PC-3 (cell line): ENCODE measurements around the gene VAV3. TPM values are rescaled to one million over a fixed set of nuclear protein-coding genes. Genes with fewer than 3 reads are reported as not detected.

Source experiments
- ATAC-seq: fragments of 200-7000 bp; cut with Tn5 transposase; 2 replicates; pipeline ENCODE4 v1.9.1; 2020; ENCODE audit warnings: mild to moderate bottlenecking, moderate library complexity
- BruUV-seq: library from RNA; stranded (reverse); fragments of 400-500 nt; replicated peaks from 2 replicates; lab custom pipeline; 2021; lab: Mats Ljungman, UMichigan
- CTCF ChIA-PET: fragments of 300-600 bp; sonication (Branson Sonifier 250); formaldehyde crosslinking; loops from one replicate; lab custom pipeline; 2022; ENCODE audit warnings: antibody characterized with exemption; lab: Charles Lee
- POLR2A ChIA-PET: fragments of 300-600 bp; sonication (Branson Sonifier 250); formaldehyde crosslinking; loops from one replicate; lab custom pipeline; 2022; ENCODE audit warnings: antibody characterized with exemption; ENCODE audit not compliant: unreplicated experiment; lab: Charles Lee
- DNase-seq: peaks from one replicate; pipeline ENCODE4 v3.0.0-alpha.2; 2015
- H2AFZ ChIP-seq: fragments of 300-600 bp; sonication (generic); 2 replicates; pipeline ENCODE4 v1.6.0; 2016; ENCODE audit warnings: antibody characterized with exemption, low read length
- H3F3A ChIP-seq: fragments of 300-600 bp; sonication (generic); one replicate; pipeline ENCODE4 v1.6.0; 2017; ENCODE audit warnings: antibody characterized with exemption, low read length, control low read depth, mild to moderate bottlenecking; ENCODE audit not compliant: unreplicated experiment
- H3K27ac ChIP-seq: fragments of 300-600 bp; sonication (generic); 2 replicates; pipeline ENCODE4 v1.5.1; 2016; ENCODE audit warnings: mild to moderate bottlenecking, low read length
- H3K27me3 ChIP-seq: fragments of 300-600 bp; sonication (generic); 2 replicates; pipeline ENCODE4 v1.6.1; 2016; ENCODE audit warnings: low read length, mixed read lengths
- H3K36me3 ChIP-seq: fragments of 300-600 bp; sonication (generic); 2 replicates; pipeline ENCODE4 v1.6.1; 2016; ENCODE audit warnings: low read depth, mixed run types, low read length, mixed read lengths
- H3K4me1 ChIP-seq: fragments of 300-600 bp; sonication (generic); 2 replicates; pipeline ENCODE4 v1.5.1; 2016; ENCODE audit warnings: low read length; ENCODE audit not compliant: insufficient read depth
- H3K4me2 ChIP-seq: fragments of 300-600 bp; sonication (generic); 2 replicates; pipeline ENCODE4 v1.6.0; 2016; ENCODE audit warnings: low read length
- H3K4me3 ChIP-seq: fragments of 300-600 bp; sonication (generic); 2 replicates; pipeline ENCODE4 v1.5.1; 2016; ENCODE audit warnings: mild to moderate bottlenecking, low read length, mixed read lengths
- H3K79me2 ChIP-seq: fragments of 300-600 bp; sonication (generic); 2 replicates; pipeline ENCODE4 v1.6.1; 2017; ENCODE audit warnings: low read length, mixed read lengths
- H3K9ac ChIP-seq: fragments of 300-600 bp; sonication (generic); 2 replicates; pipeline ENCODE4 v1.6.0; 2016; ENCODE audit warnings: mild to moderate bottlenecking, low read length
- H3K9me2 ChIP-seq: fragments of 300-600 bp; sonication (generic); replicated peaks from 2 replicates; pipeline ENCODE4 v1.6.1; 2016; ENCODE audit warnings: mixed run types, low read length, mixed read lengths
- H3K9me3 ChIP-seq: fragments of 300-600 bp; sonication (generic); 2 replicates; pipeline ENCODE4 v1.6.1; 2016; ENCODE audit warnings: low read length, mixed read lengths
- H4K20me1 ChIP-seq: fragments of 300-600 bp; sonication (generic); 2 replicates; pipeline ENCODE4 v1.6.1; 2016; ENCODE audit warnings: low read length, mixed read lengths
- EZH2 ChIP-seq: fragments of 300-600 bp; sonication (generic); IDR thresholded peaks from one replicate; pipeline ENCODE4 v1.6.1; 2017; ENCODE audit warnings: antibody characterized with exemption, mild to moderate bottlenecking, low read length; ENCODE audit not compliant: unreplicated experiment
- EZH2phosphoT487 ChIP-seq: fragments of 300-600 bp; sonication (generic); IDR thresholded peaks from 2 replicates; pipeline ENCODE4 v1.6.1; 2018; ENCODE audit warnings: mild to moderate bottlenecking, antibody characterized with exemption, low read length, borderline replicate concordance
- intact Hi-C: fragments of 100-400 bp; cut with micrococcal nuclease; formaldehyde crosslinking; loops from 2 replicates; pipeline ENCODE4 v1.9.0; 2023
- total RNA-seq: library from RNA; depleted of rRNA; stranded (reverse); fragments of >200 nt; gene quantifications from 2 replicates; pipeline ENCODE4 v1.2.3, GENCODE V29; 2014
- TF ChIP-seq, protein P1 (sequence below): fragments of 300-600 bp; sonication (generic); conservative IDR thresholded peaks from 2 replicates; pipeline ENCODE4 v1.5.1; 2017; ENCODE audit warnings: antibody characterized with exemption, low read depth, mild to moderate bottlenecking, low read length

Gene VAV3
- total RNA-seq, 1 experiment from 2014 or later, result 0.73 TPM

DNA sequence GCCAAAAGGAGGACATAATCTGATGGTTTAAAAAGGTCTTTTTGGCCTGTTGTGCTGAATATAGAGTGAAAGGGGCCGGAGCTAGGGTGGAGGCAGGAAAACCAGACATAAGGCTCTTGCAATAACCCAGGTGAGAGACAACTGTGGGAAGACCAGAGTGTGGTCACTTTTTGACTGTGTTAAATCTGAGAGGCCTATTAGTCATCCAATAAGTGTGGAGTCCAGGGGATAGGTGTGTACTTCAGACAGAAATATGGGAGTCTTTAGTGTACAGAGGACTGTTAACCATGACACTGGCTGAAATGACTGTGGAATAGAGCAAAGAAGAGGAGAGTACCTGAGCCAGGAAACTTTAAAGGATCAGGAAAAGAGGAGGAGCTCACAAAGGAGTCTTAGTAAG, 89.3 kb downstream of the VAV3 start:
- Histone ChIP-seq H3K36me3 (no peaks in the 10 kb centered on the region), H3K9ac (no peak overlapping the region), H3K9me2 (no peaks in the 10 kb centered on the region), H3K4me3 (no peak overlapping the region), H3K79me2 (no peaks in the 10 kb centered on the region), H3K27me3 (no peaks in the 10 kb centered on the region), H3K9me3 (no peaks in the 10 kb centered on the region), H3K27ac (no peak overlapping the region), H3K4me1 (no peaks in the 10 kb centered on the region), H4K20me1 (no peaks in the 10 kb centered on the region), H3K4me2 (no peak overlapping the region), H3F3A (no peaks in the 10 kb centered on the region), H2AFZ (no peak overlapping the region)
- POLR2A ChIA-PET, result interaction anchor here (0.6 kb wide), 1 partner anchor 1044 kb away, joined by 3 read pairs; no protein-coding TSS in a partner anchor
- CTCF ChIA-PET, result no interaction called here
- TF ChIP-seq EZH2phosphoT487, result no peak
- TF ChIP-seq, protein P1, sequence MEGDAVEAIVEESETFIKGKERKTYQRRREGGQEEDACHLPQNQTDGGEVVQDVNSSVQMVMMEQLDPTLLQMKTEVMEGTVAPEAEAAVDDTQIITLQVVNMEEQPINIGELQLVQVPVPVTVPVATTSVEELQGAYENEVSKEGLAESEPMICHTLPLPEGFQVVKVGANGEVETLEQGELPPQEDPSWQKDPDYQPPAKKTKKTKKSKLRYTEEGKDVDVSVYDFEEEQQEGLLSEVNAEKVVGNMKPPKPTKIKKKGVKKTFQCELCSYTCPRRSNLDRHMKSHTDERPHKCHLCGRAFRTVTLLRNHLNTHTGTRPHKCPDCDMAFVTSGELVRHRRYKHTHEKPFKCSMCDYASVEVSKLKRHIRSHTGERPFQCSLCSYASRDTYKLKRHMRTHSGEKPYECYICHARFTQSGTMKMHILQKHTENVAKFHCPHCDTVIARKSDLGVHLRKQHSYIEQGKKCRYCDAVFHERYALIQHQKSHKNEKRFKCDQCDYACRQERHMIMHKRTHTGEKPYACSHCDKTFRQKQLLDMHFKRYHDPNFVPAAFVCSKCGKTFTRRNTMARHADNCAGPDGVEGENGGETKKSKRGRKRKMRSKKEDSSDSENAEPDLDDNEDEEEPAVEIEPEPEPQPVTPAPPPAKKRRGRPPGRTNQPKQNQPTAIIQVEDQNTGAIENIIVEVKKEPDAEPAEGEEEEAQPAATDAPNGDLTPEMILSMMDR, result no peak
- TF ChIP-seq EZH2, result no peak
- peak; percentile 40 for DNase-seq
- BruUV-seq, result no TSS peak
- peak; percentile 73 for ATAC-seq
- intact Hi-C loops, result no loop called here

GRCh38 chr1:107874221-107874620, 90.8 kb downstream of the VAV3 start:
- TF ChIP-seq EZH2phosphoT487 (no peak), EZH2 (no peak)
- TF ChIP-seq, protein P1, result no peak
- intact Hi-C loops, result no loop called here
- Histone ChIP-seq H3K27me3 (no peaks in the 10 kb centered on the region), H3K27ac (no peak overlapping the region), H4K20me1 (no peaks in the 10 kb centered on the region), H3F3A (no peaks in the 10 kb centered on the region), H3K9me3 (no peaks in the 10 kb centered on the region), H3K9ac (no peak overlapping the region), H3K36me3 (no peaks in the 10 kb centered on the region), H3K4me1 (no peaks in the 10 kb centered on the region), H3K4me3 (no peak overlapping the region), H3K4me2 (no peak overlapping the region), H3K79me2 (no peaks in the 10 kb centered on the region), H3K9me2 (no peaks in the 10 kb centered on the region), H2AFZ (no peak overlapping the region)
- DNase-seq, result no peak
- ATAC-seq, result no peak
- ChIA-PET POLR2A (no interaction called here), CTCF (no interaction called here)
- no TSS peak for BruUV-seq

DNA sequence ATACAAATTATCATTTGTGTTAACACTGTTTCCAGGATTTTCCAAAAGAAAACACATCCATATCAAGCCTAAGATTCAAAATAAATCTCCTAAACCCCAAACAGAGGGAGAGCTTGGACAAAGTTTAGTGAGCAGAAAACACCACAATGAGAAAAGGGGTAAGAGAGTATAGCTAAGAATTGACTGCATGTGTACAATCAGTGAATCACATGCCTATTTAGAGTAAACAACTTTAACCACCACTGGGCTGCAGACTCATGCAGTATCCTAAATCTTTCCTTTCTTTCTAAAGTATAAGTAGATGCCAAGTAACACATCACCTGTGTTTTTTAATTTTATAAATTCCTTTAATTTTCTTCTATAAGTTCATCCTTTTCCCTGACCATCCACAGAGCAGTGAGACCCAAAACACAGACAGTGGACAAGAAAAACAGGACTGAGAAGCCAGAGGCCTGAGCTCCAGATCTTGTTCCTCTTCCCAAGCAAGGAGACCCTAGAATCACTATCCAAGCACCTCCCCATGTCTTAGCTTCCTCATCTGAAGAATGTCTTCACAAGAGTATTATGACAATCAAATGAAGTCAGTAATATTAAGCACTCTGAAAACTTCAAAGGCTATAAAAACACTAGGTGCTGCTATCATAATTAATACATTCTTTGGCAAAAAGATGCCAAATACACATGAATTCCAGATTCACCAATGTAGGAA, 93.1 kb downstream of the VAV3 start:
- Histone ChIP-seq H3K9ac (no peak overlapping the region), H3K79me2 (no peaks in the 10 kb centered on the region), H3K9me3 (no peaks in the 10 kb centered on the region), H3K9me2 (no peaks in the 10 kb centered on the region), H2AFZ (no peak overlapping the region), H3K27me3 (no peaks in the 10 kb centered on the region), H3K36me3 (no peaks in the 10 kb centered on the region), H3K4me3 (no peak overlapping the region), H3K27ac (no peak overlapping the region), H3K4me2 (no peak overlapping the region), H3K4me1 (no peaks in the 10 kb centered on the region), H4K20me1 (no peaks in the 10 kb centered on the region), H3F3A (no peaks in the 10 kb centered on the region)
- ChIA-PET POLR2A (no interaction called here), CTCF (no interaction called here)
- ATAC-seq (no peak; the same call in 1 of the 2 replicates), DNase-seq (no peak)
- TF ChIP-seq, protein P1, result no peak
- TF ChIP-seq EZH2phosphoT487 (no peak), EZH2 (no peak)
- no TSS peak for BruUV-seq
- intact Hi-C loops, result no loop called here
